HCT116 (cell line): ENCODE data around the gene KMT2C. TPM values are rescaled to one million over a fixed set of nuclear protein-coding genes. Genes with fewer than 3 reads are reported as not detected.

ENCODE experiments used
- ATF3 ChIP-seq: IDR thresholded peaks from 2 replicates; pipeline ENCODE4 v1.6.1; 2012
- CBX3 ChIP-seq: IDR thresholded peaks from 2 replicates; pipeline ENCODE4 v1.6.1; 2012; ENCODE audit warnings: low read depth
- CEBPB ChIP-seq: IDR thresholded peaks from 2 replicates; pipeline ENCODE4 v1.6.1; 2012; ENCODE audit warnings: low read depth
- CTCF ChIP-seq, 3 experiments: fragments of 200-600 bp in 1 of 3; sonication (generic) in 1 of 3; IDR thresholded peaks in 2 of 3; conservative IDR thresholded peaks in 1 of 3; 2 replicates each; pipeline ENCODE4 v1.5.1; 2012 to 2017; ENCODE audit warnings: low read depth in 2 of 3, low read length in 2 of 3, antibody characterized with exemption in 1 of 3, borderline replicate concordance in 1 of 3, control low read depth in 1 of 3, mild to moderate bottlenecking in 1 of 3, mixed read lengths in 1 of 3, mixed run types in 1 of 3, moderate library complexity in 1 of 3; ENCODE audit not compliant: insufficient read depth in 1 of 3
- EGR1 ChIP-seq: IDR thresholded peaks from 2 replicates; pipeline ENCODE4 v1.6.1; 2012; ENCODE audit warnings: low read depth
- ELF1 ChIP-seq: IDR thresholded peaks from 2 replicates; pipeline ENCODE4 v1.6.1; 2012; ENCODE audit warnings: low read depth, borderline replicate concordance
- FOSL1 ChIP-seq: IDR thresholded peaks from 2 replicates; pipeline ENCODE4 v1.6.1; 2012; ENCODE audit warnings: low read depth
- POLR2A ChIP-seq: IDR thresholded peaks from 2 replicates; pipeline ENCODE4 v1.7.0; 2011; ENCODE audit warnings: borderline replicate concordance; ENCODE audit not compliant: insufficient read depth, insufficient read length; ENCODE audit errors: extremely low read depth
- REST ChIP-seq: IDR thresholded peaks from 2 replicates; pipeline ENCODE4 v1.6.1; 2012; ENCODE audit warnings: low read depth
- total RNA-seq: library from RNA; stranded (reverse); gene quantifications from one replicate; pipeline ENCODE4 v1.2.1, GENCODE V29; 2021; ENCODE audit not compliant: unreplicated experiment

The KMT2C gene
- total RNA-seq, 1 experiment from 2014 or later: 22.9 TPM

GRCh38 chr7:152313831-152314604 is 121.8 kb downstream of the KMT2C start (continued):
- TF ChIP-seq ELF1 (no peak), ATF3 (peak; percentile 39; the same call in 1 of the 2 replicates), FOSL1 (no peak), CEBPB (peak; percentile 86), CTCF (IDR thresholded peaks at IDR 0.05 in 2 of 3, conservative IDR thresholded peaks at IDR 0.05 in 1 of 3; ENCODE audit: borderline replicate concordance in 1 of 3, insufficient read depth in 1 of 3, low read depth in 2 of 3, low read length in 2 of 3) (no peak), CBX3 (no peak), REST (no peak), EGR1 (no peak), POLR2A (no peak)
